GM18507 (cell line): ENCODE results near the gene ADAMTS20.

Source experiments
- DNase-seq: peaks from one replicate; pipeline ENCODE4 v3.0.0; 2011; ENCODE audit warnings: low read depth; ENCODE audit not compliant: insufficient read length; ENCODE audit errors: extremely low spot score
- FAIRE-seq: peaks from 2 replicates; lab custom pipeline; 2011; peaks lifted over from hg19 to GRCh38; lab: Jason Lieb, UNC

Gene ADAMTS20

GRCh38 chr12:43482311-43483085, 69.5 kb downstream of the ADAMTS20 start:
- DNase-seq (no peak), FAIRE-seq (no peak)

GRCh38 chr12:43480591-43480990, 71.4 kb downstream of the ADAMTS20 start:
- FAIRE-seq (no peak), DNase-seq (no peak)

GRCh38 chr12:43462741-43463140, 89.3 kb downstream of the ADAMTS20 start:
- DNase-seq (no peak), FAIRE-seq (no peak)

GRCh38 chr12:43462080-43462479, 89.9 kb downstream of the ADAMTS20 start:
- DNase-seq = no peak
- FAIRE-seq = no peak

- FAIRE-seq (no peak), DNase-seq (no peak)
Measured at GRCh38 chr12:43459285-43459684, 92.7 kb downstream of the ADAMTS20 start.

- DNase-seq (no peak), FAIRE-seq (no peak)
Measured at GRCh38 chr12:43453761-43454160, 98.2 kb downstream of the ADAMTS20 start.

GRCh38 chr12:43444940-43445564, 107.0 kb downstream of the ADAMTS20 start:
- FAIRE-seq (peak; percentile 59), DNase-seq (peak; percentile 4)

- FAIRE-seq (no peak), DNase-seq (no peak)
Measured at GRCh38 chr12:43436597-43436996, 115.4 kb downstream of the ADAMTS20 start.

- DNase-seq = no peak
- FAIRE-seq = no peak
Measured at GRCh38 chr12:43434614-43435013, 117.4 kb downstream of the ADAMTS20 start.

- no peak for FAIRE-seq
Measured at GRCh38 chr12:43428088-43428600, 123.9 kb downstream of the ADAMTS20 start.

GRCh38 chr12:43425361-43425760, 126.6 kb downstream of the ADAMTS20 start:
- FAIRE-seq (no peak), DNase-seq (no peak)

More at GRCh38 chr12:43428088-43428600, 123.9 kb downstream of the ADAMTS20 start:
- DNase-seq = no peak

GRCh38 chr12:43416981-43417380, 135.0 kb downstream of the ADAMTS20 start:
- FAIRE-seq = no peak

GRCh38 chr12:43407816-43408645, 144.0 kb downstream of the ADAMTS20 start:
- DNase-seq (no peak), FAIRE-seq (no peak)

More at GRCh38 chr12:43416981-43417380, 135.0 kb downstream of the ADAMTS20 start:
- DNase-seq = no peak

- FAIRE-seq (no peak), DNase-seq (no peak)
Measured at GRCh38 chr12:43406801-43407200, 145.2 kb downstream of the ADAMTS20 start.

GRCh38 chr12:43402436-43402835, 149.6 kb downstream of the ADAMTS20 start:
- FAIRE-seq (no peak), DNase-seq (no peak)

- DNase-seq (no peak), FAIRE-seq (no peak)
Measured at GRCh38 chr12:43401096-43401495, 150.9 kb downstream of the ADAMTS20 start.

- FAIRE-seq (no peak), DNase-seq (no peak)
Measured at GRCh38 chr12:43396671-43397070, 155.3 kb downstream of the ADAMTS20 start.

GRCh38 chr12:43392116-43392515, 159.9 kb downstream of the ADAMTS20 start:
- DNase-seq (no peak), FAIRE-seq (no peak)

GRCh38 chr12:43381879-43382278, 170.1 kb downstream of the ADAMTS20 start:
- no peak for DNase-seq
- FAIRE-seq = no peak

- no peak for FAIRE-seq
- no peak for DNase-seq
Measured at GRCh38 chr12:43378448-43378847, 173.6 kb downstream of the ADAMTS20 start.
